Activated CD4-positive, alpha-beta T cell treated with anti-CD3 and anti-CD28 coated beads for 48 hours (primary cell): ENCODE data around the gene AOAH.
"Not testable (repeated sequence)": the region's sequence is repeated elsewhere in the genome, so short reads cannot be mapped to it uniquely, and the experiment has no call there.

Experiments used
- DNase-seq: peaks from one replicate; pipeline ENCODE4 v3.0.0-alpha.2; 2020

The AOAH gene

DNA sequence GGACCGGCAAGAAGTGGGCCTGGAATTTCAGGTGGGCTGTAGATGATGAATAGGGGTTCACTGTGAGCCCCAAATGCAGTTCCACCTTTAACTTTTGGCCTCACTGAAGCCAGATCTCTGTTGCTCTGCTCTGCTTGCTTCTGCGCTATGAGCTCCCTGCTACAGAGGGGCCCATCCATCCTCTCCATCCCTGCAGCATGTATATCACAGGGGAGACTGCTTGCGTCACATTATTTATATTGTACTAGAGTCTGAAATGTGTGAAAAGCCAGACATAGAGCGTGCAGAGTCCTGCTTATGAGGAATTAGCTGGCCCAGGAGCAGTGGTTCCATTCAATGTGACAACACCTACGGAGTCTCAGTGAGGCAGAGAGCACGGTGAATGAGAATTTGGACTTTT is 69.9 kb downstream of the AOAH start:
- no peak for DNase-seq

DNA sequence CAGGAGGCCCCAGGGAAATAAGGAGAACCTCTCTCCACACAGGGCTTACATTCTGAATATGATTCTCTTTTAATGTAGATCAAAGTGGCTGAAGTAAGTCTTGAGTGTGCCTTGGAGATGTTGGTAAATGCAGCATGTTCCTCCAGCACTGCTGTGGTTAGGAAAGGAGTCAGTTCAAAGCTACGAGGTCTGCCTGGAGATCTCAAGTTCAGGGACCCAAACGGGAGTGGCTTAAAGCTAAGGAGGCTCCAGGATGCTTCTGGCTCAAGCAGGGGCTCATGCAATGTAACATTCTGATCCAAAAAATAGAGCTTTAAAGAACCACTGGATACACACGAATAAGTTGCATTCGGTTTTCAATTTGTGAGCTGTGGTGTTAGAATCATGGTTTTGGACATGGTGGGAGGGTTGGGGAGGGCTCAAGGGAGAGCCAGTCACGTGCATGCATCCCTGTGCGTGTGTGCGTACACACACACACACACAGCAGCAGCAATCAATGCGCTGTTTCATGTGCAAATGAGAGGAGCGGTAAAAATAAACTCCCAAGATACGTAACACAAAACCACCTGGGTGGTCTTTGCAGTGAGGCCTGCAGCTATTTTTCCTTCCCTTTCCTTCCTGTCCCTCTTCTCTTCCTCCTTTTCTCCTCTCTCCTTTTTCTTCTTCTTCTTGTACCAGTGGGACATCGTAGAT is 70.5 kb downstream of the AOAH start:
- DNase-seq = no peak

DNA sequence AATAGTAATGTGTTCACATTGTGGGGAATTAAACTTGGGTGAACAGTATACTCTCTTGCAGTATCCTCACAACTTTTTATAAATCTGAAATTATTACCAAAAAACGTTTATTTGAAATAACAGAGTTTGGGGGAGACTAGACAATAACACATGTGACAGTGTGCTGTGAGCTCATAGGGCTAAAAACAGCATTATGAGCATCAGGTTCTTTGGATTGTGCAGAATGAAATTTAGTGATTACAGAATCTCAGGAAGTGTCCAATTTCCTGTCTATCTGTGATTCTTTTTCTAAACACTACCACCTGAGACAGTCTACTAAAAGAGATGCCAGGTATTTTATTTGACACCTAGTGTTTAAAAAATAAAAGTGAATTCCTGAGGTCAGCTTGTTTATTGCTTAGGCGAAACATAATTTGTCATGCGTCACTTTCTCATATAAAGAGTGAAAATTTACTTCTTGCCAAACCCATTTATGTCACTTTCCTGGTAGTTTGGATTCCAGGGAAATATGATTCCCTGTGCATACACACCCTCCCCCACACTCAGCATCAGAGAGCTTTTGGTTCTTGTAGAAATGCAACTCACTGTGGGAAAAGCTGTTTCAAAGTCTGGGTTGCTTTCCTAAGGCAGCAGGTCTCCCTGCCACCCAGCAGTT is 71.2 kb downstream of the AOAH start:
- no peak for DNase-seq

DNA sequence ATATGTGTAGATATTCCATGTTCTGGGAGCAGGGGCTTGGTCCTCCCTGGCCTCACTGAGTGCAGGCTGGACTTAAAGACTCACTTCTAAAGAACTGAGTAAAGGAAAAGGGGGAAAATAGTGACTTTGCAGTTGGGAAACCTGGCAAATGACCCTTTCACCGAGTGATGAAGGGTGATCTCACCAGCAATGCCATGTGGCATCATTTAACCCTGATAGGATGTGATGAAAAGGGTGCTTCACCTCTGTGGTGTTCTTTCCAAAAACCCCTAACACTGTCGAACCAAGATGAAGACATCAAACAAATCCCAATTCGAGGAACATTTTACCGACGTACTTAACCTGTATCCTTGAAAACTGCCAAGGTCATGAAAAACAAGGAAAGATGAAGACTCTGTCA is 71.9 kb downstream of the AOAH start:
- no peak for DNase-seq

DNA sequence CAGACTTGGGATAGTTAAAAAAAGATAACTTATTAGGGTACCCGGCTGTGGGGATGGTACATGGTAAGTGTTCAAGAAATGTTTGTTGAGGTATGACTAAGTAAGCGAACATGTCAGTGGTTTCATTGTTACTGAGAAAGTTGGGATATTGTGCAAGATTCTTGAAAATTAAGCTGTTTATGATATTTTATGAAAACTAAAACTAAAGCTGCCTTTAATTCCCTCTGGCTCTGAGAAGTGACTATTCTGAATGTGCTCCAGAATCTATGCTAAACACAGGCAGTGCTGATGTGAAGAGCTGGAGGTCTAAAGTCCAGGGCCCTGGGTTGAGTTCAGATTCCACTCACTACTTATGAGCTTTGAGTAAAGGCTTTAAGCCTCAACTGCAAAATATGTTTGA is 72.9 kb downstream of the AOAH start:
- no peak for DNase-seq

DNA sequence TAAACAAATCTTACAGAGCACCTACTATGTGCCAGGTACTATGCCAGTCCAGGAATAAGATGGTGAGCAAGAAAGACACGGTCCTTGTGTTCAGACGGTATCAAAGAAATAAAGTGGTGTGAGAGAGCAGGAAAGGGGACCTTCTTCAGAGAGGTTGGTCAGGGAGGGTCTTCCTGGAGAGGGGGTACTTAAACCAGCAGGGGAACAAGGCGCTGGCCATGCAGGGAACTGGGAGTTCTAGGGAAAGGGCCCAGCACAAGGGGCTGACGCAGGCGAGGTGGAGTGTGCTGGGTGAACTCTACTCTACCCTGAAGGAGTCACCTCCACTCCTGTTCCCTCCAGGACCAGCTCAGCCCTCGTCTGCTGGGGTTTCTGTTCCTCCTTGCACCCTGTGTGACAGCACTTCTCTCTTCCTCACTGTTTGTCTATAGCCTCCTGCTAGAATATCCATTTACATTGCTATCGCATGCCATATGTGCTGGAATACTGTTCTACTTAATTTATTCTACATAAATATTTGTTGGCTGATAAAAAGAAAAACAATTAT is 73.5 kb downstream of the AOAH start:
- DNase-seq = no peak

DNA sequence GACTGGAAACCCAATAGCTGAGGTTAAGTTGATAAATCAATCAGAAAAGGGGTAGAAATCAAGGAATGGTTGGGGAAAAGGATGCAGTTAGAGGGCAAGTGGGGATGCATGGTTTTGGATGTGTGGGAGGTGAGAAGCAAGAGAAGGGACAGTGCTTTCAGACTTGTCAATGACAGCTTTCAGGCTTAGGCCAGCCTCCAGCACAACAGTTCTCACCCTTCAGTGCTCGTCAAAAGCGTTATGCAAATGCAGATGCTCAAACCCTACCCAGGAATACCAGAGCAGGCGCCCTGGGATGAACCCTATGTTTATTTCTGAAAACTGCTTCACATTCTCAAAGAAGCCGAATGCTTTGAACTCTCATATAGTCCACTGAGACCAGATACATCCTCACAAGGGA is 74.0 kb downstream of the AOAH start:
- no peak for DNase-seq

DNA sequence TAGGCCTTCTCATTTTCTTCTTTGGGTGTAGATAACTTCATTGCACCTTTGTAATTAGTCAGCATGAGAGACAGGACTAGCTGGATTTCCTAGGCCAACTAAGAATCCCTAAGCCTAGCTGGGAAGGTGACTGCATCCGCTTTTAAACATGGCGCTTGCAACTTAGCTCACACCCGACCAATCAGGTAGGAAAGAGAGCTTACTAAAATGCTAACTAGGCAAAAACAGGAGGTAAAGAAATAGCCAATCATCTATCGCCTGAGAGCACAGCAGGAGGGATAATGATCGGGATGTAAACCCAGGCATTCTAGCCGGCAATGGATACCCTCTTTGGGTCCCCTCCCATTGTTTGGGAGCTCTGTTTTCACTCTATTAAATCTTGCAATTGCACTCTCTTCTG is 75.0 kb downstream of the AOAH start:
- not testable (repeated sequence) for DNase-seq

DNA sequence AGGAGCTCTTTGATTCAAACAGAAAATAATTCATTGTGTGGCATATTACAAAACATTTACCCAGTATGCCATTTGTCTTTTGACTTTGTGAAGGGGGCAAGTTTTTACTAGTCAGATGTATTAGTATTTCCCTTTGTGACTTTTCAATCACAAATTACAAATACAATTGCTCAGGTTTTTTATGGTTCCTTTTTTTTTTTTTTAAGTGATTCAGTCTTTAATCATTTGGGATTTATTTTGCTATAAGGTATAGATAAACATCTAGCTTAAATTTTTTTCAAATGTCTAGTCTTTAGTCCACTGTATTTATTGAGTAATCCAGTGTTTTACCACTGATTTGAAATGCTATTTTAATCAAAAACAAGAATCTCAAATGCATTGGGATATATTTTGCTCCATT is 75.9 kb downstream of the AOAH start:
- no peak for DNase-seq

DNA sequence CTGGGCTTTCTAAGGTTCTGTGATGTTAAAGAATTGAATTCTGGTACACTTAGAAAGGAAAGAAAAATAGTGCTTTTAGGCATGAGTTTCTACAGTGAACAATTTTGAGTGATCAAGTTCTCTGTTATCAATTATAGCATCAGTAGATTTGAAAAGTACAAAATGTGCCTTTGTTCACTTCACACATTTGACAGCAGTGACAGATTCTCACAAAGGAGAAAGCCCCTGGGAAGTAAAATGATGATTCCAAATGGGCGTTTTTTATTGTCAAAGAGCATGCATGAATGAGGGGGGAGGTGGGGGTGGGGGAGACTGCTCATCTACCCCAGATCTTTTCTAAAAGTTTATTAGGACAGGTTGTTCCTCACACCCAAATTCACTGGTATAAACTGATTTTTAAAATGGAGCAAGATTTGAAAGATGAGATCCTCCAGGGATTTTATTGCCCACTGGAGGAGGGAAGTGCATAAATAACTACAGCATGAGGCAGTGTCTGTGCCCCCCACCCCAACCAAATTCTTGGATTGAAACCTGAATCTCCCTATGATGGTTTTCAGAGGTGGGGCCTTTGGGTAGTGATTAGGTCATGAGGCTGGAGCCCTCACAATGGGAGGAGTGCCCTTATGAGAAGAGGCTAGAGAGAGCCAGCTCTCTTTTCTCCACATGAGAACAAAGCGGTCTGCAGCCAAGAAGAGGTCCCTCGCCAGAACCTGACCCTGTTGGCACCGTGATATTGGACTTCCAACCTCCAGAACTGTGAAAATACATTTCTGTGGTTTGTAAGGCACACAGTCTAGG is 79.5 kb downstream of the AOAH start:
- no peak for DNase-seq

DNA sequence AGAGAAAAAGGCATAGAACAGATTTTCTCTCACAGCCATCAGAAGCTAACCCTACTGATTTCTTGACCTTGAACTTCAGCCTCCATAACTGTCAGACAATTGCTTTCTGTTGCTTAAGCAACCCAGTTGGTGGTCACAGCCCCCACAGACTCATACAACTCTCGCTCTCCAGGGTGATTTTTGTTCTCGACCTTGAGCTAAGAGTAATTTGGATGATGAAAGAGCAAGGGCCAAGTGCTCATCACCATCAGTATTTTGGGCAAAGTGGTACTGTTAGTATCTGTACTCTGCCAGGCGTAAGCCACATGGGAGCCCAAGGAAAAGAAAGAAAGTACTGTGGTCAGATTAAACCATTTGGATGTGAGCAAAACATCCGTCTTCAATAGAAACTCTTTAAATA is 81.9 kb downstream of the AOAH start:
- DNase-seq = no peak

DNA sequence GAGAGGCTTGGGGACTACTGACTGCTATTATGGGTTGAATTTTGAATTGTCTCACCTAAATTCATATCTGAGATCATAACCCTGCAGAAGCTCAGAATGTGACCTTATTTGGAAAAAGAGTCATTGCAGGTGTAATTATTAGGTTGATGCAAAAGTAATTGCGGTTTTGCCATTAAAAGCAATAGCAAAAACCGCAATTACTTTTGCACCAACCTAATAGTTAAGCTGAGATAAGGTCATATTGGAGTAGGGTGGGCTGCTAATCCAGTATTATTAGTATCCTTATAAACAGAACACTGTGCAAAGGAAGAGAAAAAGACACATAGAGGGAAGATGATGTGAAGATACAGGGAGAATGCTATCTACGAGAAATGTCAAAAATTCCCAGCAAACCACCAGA is 82.3 kb downstream of the AOAH start:
- DNase-seq = no peak

DNA sequence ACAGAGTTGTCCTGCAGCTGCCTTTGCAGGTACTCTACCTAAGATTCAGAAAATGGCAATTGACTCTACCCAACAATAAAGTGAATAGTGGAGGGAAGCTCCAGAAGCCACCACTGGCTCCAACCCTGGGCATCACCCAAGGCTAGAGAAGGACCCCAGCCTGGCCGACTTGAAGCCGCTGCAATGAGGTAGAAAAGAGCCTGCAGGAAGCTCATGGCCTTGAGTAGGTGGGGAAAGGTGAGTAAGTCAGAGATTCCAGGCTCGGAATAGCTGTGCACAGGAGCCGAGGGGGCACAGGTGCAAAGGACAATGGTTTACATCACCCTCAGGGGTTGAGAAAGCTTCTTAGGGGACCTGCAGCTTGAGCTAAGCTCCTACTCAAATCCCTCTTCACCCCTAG is 83.6 kb downstream of the AOAH start:
- no peak for DNase-seq

DNA sequence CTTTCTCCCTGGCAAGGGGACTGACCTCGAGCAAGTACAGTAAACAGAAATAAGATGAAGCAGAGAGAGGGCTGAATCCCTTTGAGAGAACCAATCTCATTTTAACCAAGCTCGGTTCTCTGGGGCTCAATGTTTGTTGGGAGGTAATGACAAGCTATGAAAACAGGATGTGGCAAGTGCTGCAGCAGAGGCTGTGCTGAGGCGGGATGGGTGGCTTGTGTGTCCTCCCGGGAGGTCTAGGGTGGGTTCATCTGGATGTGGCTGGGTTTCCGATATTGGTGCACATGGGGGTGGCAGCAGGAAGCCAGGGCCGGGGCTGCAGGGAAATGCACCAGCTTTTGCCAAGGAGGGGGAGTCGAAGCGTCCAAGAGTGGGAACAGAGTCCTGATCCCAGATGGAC is 84.5 kb downstream of the AOAH start:
- peak; percentile 34 for DNase-seq

DNA sequence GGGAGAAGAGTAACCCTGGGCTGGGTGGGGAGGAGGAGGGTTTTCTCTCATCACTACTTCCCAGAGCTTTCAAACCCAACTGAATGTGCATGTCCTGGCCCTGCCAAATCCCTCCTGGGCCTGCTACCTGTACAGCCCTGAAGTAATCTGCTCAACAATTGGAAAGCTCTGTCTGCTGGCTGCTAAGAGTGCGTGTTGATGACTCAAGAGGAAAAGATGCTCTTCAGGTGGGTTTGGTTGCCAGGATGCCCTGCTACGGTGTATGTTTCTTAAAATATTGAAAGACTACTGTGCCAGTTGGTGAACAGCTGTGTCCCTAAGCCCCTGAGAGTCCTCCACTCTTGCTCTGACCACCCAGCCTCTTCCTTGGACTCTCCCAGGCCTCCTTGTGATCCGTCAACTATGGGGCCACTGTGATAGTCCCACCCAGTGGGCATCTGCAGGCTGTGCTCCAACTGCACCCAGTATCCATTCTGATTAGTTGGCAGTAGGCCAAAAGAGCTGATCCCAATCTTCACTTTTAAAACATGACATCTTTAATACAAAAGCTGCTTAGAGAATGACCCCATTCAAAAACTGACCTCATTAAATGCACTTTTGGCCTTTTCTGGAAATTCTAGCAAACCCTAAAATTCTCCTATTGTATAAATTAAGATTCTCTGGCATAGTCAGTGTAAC is 85.6 kb downstream of the AOAH start:
- DNase-seq = no peak

DNA sequence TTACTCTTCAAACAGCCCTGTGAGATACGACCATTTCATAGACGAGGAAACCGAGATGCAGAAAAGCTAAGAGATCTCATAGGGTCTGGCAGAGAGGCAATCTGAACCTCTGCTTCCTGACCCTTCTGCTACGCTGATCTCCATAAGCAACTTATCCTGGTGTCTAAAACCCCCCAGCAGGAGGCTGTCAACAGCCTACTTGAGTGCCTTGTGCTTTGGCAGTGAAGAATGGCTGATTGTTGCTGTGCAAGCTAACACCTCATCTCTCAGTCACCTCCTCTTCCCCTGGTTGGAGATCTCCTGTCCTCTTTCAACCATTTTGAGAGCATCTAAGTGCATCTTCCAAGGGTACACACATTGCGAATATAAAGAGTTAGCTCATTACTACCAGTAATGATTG is 86.2 kb downstream of the AOAH start:
- no peak for DNase-seq

DNA sequence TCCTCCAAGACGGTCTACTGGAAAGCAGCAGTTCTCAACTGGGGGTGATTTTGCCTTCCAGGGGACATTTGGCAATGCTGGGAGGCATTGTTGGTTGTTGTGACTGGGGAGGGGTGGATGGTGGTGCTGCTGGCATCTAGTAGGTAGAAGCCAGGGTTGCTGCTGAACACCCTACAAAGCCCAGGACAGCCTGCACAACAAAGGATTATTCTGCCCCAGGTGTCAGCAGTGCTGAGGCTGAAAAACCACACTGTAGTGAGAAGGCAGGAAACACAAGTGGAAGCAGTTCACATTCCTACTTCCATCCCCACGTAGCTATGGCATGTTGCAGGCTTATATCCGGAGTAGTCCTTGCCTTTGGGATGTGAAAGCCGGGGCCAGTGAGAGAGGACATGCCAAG is 86.9 kb downstream of the AOAH start:
- DNase-seq = no peak

DNA sequence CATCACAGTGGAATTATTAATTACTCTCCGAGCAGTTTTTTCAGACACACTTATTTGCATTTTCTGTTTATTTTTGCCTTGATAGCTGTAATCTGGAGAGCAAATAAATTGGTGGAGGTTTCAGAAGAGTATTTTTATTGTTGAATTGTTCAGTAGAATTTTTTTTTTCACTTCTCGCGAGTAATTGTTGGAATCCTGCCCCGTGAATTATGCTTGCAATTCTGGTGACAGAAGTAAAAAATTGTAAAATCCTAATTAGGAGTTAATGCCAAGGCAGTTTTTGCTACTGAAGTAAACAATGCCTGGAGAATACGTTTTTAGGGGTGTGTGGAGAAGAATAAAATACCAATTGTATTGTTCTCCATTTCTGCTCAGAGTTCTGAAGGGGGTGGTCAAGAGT is 88.2 kb downstream of the AOAH start:
- no peak for DNase-seq

DNA sequence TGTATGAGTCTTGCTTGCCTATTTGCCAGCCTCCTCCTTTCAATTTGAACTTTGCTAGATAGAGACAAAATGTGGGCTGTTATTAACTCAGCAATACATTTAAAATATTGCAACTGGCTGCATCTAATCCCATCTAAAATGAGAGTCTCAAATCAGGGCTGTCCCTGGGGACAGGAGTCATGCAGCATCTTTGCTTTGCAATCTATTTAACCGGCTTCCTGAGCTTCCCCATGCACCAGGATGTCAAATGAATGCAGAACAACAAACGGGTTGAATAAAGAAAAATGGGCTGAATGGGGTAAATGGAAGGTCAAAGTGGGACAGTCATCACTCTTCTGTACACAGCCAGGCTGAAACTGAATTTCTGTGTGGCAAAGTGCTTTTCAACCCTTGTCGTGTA is 89.2 kb downstream of the AOAH start:
- DNase-seq = no peak

DNA sequence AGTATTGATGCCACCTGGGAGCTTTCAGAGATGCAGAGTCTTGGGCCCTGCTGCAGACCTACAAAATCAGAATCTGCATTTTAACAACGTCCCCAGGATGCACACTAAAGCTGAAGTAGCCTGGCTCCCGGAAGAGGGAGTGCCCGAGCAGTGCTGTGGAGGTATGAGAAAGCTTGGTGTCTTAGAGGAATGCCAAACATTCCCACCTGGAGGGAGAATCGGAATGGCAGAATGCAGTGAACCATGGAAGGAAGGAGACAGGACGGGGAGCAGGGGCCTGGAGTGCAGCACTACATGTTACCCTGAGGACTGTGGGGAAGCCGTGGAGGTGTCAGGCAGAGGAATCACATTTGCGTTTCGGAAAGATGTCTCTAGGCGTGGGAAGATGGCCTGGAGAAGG is 90.9 kb downstream of the AOAH start:
- no peak for DNase-seq

DNA sequence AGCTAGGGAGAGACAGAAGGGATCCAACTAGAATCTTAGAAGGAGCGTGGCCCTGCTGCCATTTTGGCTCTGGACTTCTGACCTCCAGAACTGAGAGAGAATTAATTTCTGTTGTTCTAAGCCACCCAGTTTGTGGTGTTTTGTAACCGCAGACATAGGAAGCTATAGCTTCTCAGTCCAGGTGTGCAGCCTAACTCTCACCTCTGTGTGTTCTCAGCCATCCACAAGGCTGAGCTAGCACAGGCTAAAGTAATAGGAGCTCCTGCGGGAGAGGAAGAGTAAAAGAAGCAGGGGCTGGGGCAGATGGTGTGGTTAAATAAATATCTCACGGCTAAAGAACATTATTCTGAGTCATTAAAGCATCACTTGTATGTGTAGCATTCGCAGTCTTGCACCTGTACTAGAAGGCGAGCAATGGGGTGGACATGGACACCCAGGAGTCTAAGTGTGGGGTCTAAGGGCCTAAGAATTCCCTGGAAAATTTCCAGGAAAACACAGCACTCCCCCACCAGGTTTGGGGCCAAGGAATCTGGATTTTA is 94.1 kb downstream of the AOAH start:
- DNase-seq = no peak

DNA sequence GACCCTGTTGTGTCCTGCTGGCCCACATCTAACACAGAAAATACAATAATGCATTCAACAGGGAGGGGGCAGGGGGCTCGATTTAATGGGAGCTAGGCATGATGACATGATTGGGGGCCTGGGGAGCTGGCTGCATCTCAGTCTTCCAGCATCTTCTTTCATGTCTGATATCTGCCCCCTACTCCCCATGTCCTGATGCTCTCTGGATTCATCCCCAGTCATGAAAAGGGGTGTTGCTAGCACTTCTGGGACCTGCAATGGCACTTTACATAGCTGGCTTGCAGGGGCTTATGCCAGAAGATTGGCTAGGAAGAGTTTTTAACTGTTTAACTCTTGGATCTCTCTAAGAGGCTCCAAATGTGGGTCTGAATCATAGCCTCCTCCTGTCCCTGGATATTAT is 94.9 kb downstream of the AOAH start:
- DNase-seq = no peak

DNA sequence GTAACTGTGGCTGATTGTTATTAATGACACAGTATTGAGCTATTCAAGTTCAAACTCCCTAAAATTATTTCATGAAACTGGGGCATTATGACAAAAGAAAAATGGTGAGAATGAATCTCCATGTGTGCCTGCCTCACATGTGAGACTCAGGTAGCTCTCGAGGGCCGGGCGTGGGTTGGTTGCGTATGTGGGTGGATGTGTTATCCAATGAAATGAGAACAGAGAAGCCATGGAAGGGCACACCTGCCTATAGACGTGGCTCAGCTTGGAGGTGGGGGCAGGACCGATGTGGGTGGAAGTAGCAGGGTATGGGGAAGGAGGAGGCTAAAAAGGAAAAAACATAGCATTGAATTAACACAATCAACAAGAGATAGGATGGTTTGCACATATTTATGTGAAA is 96.5 kb downstream of the AOAH start:
- no peak for DNase-seq
